ENCODE results near the gene GCNT1. TPM values are rescaled to one million over a fixed set of nuclear protein-coding genes. Genes with fewer than 3 reads are reported as not detected.
"Not testable (repeated sequence)": the region's sequence is repeated elsewhere in the genome, so short reads cannot be mapped to it uniquely, and the experiment has no call there.

Gene GCNT1
- total RNA-seq, 2 experiments from 2014 or later = 3.5 to 4.9 TPM

DNA sequence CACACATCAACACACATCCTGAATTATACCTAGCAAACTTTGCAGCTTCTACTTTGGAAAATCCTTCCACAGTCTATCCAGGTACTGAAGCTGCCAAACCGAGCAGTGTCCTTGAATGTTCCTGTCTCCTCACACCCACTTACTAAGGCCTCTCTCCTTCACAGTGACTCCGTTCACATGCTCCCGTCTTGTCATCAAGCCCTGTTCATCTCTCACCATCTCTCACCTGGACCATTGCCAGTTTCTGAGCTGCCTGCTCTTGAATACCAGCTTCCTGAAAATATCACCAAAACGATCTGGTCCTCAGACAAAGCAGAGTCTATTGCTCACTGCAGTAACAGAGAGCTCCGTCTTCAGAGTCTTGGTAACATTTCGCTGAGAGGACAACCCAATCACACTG, 57.4 kb downstream of the GCNT1 start:
- DNase-seq (no peak), ATAC-seq (no peak)
- ChIA-PET POLR2A (interaction anchor here (0.6 kb wide), 1 partner anchor 1050 kb away, joined by 3 read pairs; no protein-coding TSS in a partner anchor), CTCF (no interaction called here)
- H3K4me3 Mint-ChIP-seq = no peak overlapping the region
- TF ChIP-seq CTCF (IDR thresholded peaks at IDR 0.05) = no peak
- no peaks in the 10 kb centered on the region for H3K36me3 Mint-ChIP-seq (ENCODE audit: low read depth)
- no peak overlapping the region for H3K27ac Mint-ChIP-seq
- intact Hi-C loops (cut with micrococcal nuclease) = no loop called here
- H3K27me3 Mint-ChIP-seq = no peaks in the 10 kb centered on the region
- H3K4me1 Mint-ChIP-seq (ENCODE audit: low read depth) = peaks cover 4% of the 10 kb centered on the region
- no peaks in the 10 kb centered on the region for H3K9me3 Mint-ChIP-seq

GRCh38 chr9:76516871-76517270, 57.9 kb downstream of the GCNT1 start:
- H3K4me1 Mint-ChIP-seq (ENCODE audit: low read depth) = peaks cover 4% of the 10 kb centered on the region
- H3K36me3 Mint-ChIP-seq (ENCODE audit: low read depth) = no peaks in the 10 kb centered on the region
- H3K4me3 Mint-ChIP-seq = no peak overlapping the region
- no peak for TF ChIP-seq CTCF (IDR thresholded peaks at IDR 0.05)
- intact Hi-C loops (cut with micrococcal nuclease) = no loop called here
- no peaks in the 10 kb centered on the region for H3K27me3 Mint-ChIP-seq
- POLR2A ChIA-PET = interaction anchor here (0.6 kb wide), 1 partner anchor 1050 kb away, joined by 3 read pairs; no protein-coding TSS in a partner anchor
- CTCF ChIA-PET = no interaction called here
- ATAC-seq (no peak), DNase-seq (no peak)
- no peak overlapping the region for H3K27ac Mint-ChIP-seq
- H3K9me3 Mint-ChIP-seq = no peaks in the 10 kb centered on the region

DNA sequence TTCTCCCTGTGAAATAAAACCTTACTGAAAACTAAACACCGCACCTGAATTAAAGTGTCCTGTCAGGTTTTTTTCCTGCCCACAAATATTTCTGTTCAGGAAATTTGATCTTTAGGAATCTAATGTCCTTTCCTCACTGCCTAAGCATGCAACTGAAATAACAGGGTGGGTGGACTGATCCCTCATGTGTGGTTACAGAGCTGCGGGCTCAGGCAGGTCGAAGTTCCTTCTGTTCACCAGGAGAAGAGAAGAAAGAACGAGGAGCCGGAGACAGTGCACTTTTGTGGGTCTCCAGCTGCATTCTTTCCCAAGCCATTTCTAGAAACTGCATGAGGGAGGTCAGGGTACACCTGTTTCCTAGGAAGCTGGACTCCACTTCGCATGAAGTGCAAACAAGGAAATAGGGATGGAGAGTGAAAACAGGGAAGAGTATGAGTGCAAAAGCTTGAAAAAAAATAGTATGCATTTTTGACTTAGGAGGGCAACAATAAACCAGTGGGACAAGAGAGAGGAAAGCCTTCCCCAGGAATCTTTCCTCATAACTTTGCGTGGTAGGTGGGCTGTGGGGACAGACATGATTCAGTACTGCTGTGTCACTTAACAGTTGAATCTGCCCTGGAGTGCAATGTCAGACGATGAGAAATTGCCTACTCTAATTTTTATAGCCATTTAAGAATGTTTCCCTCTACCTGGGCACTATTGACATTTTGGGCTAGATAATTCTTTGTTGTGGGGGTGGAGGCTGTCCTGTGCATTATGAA, 60.3 kb downstream of the GCNT1 start:
- ChIA-PET CTCF (no interaction called here), POLR2A (no interaction called here)
- ATAC-seq (no peak), DNase-seq (no peak)
- H3K27ac Mint-ChIP-seq = no peak overlapping the region
- no peaks in the 10 kb centered on the region for H3K27me3 Mint-ChIP-seq
- peaks cover 4% of the 10 kb centered on the region for H3K4me1 Mint-ChIP-seq (ENCODE audit: low read depth)
- no peak for TF ChIP-seq CTCF (IDR thresholded peaks at IDR 0.05)
- H3K36me3 Mint-ChIP-seq (ENCODE audit: low read depth) = no peaks in the 10 kb centered on the region
- no peak overlapping the region for H3K4me3 Mint-ChIP-seq
- intact Hi-C loops (cut with micrococcal nuclease) = no loop called here
- no peaks in the 10 kb centered on the region for H3K9me3 Mint-ChIP-seq

GRCh38 chr9:76521244-76521681, 62.3 kb downstream of the GCNT1 start:
- ChIA-PET POLR2A (no interaction called here), CTCF (no interaction called here)
- peaks cover 4% of the 10 kb centered on the region for H3K4me1 Mint-ChIP-seq (ENCODE audit: low read depth)
- H3K9me3 Mint-ChIP-seq = no peaks in the 10 kb centered on the region
- ATAC-seq (no peak), DNase-seq (no peak)
- no peak overlapping the region for H3K4me3 Mint-ChIP-seq
- intact Hi-C loops (cut with micrococcal nuclease) = no loop called here
- H3K36me3 Mint-ChIP-seq (ENCODE audit: low read depth) = no peaks in the 10 kb centered on the region
- no peak overlapping the region for H3K27ac Mint-ChIP-seq
- no peaks in the 10 kb centered on the region for H3K27me3 Mint-ChIP-seq
- TF ChIP-seq CTCF (IDR thresholded peaks at IDR 0.05) = no peak

DNA sequence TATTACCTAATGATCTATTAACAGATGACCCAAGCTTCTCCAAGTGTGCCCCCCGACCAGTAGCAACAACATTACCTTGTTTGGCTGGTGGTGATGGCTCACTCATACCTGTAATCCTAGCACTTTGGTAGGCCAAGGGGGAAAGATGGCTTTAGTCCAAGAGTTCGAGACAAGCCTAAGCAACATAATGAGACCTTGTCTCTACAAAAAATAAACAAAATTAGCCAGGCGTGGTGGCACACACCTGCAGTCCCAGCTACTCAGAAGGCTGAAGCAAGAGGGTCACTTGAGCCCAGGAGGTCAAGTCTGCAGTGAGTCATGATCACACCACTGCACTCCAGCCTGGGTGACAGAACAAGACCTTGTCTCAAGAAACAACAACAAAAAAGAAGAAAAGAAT, 62.9 kb downstream of the GCNT1 start:
- ChIA-PET CTCF (interaction anchor here (1.3 kb wide), 1 partner anchor 18 kb away, joined by 3 read pairs; no protein-coding TSS in a partner anchor), POLR2A (no interaction called here)
- Mint-ChIP-seq H3K27ac (no peak overlapping the region), H3K27me3 (no peaks in the 10 kb centered on the region), H3K4me3 (no peak overlapping the region), H3K36me3 (ENCODE audit: low read depth) (no peaks in the 10 kb centered on the region), H3K4me1 (ENCODE audit: low read depth) (no peaks in the 10 kb centered on the region), H3K9me3 (no peaks in the 10 kb centered on the region)
- ATAC-seq = no peak
- TF ChIP-seq CTCF (IDR thresholded peaks at IDR 0.05) = no peak
- intact Hi-C loops (cut with micrococcal nuclease) = no loop called here
- DNase-seq = no peak

DNA sequence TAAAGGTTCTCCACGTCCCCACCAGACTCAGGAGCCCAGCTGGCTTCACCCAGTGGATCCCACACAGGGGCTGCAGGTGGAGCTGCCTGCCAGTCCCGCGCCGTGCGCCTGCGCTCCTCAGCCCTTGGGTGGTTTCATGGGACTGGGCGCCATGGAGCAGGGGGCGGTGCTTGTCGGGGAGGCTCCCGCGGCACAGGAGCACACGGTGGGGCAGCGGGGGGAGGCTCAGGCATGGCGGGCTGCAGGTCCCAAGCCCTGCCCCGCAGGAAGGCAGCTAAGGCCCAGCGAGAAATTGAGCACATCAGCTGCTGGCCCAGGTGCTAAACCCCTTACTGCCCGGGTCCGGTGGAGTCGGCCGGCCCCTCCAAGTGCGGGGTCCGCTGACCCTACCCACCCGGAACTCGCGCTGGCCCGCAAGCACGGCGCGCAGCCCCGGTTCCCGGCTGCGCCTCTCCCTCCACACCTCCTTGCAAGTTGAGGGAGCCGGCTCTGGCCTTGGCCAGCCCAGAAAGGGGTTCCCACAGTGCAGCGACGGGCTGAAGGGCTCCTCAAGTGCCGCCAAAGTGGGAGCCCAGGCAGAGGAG, 64.7 kb downstream of the GCNT1 start:
- POLR2A ChIA-PET; H3K36me3 Mint-ChIP-seq (ENCODE audit: low read depth); CTCF ChIA-PET; H3K9me3 Mint-ChIP-seq; ATAC-seq; H3K27ac Mint-ChIP-seq; H3K4me3 Mint-ChIP-seq; intact Hi-C loops (cut with micrococcal nuclease); H3K27me3 Mint-ChIP-seq; DNase-seq; H3K4me1 Mint-ChIP-seq (ENCODE audit: low read depth): not testable (repeated sequence)
